H9 (cell line): ENCODE data around the gene KLK1. TPM values are rescaled to one million over a fixed set of nuclear protein-coding genes. Genes with fewer than 3 reads are reported as not detected.

ENCODE experiments used
- DNase-seq: peaks from one replicate; pipeline ENCODE4 v3.0.0-alpha.2; 2017
- H2AFZ ChIP-seq: one replicate; pipeline ENCODE4 v1.6.1; 2013; ENCODE audit warnings: mild to moderate bottlenecking, low read length, control low read depth, moderate library complexity
- H2AK5ac ChIP-seq: 2 replicates; pipeline ENCODE4 v1.6.1; 2013; ENCODE audit warnings: low read length, control low read depth, mixed read lengths; ENCODE audit not compliant: insufficient read length
- H2BK120ac ChIP-seq: one replicate; pipeline ENCODE4 v1.6.1; 2013; ENCODE audit warnings: low read depth, mild to moderate bottlenecking, low read length, control low read depth, inconsistent platforms; ENCODE audit not compliant: poor library complexity, severe bottlenecking
- H2BK12ac ChIP-seq: 2 replicates; pipeline ENCODE4 v1.6.1; 2013; ENCODE audit warnings: low read length, control low read depth, mixed read lengths, low read depth; ENCODE audit not compliant: insufficient read length
- H2BK15ac ChIP-seq: 2 replicates; pipeline ENCODE4 v1.6.1; 2013; ENCODE audit warnings: low read depth, low read length, control low read depth
- H2BK20ac ChIP-seq: one replicate; pipeline ENCODE4 v1.6.1; 2013; ENCODE audit warnings: low read depth, mild to moderate bottlenecking, low read length, control low read depth, inconsistent platforms; ENCODE audit not compliant: poor library complexity, severe bottlenecking
- H2BK5ac ChIP-seq: 2 replicates; pipeline ENCODE4 v1.6.1; 2013; ENCODE audit warnings: low read length, control low read depth, mixed read lengths; ENCODE audit not compliant: insufficient read length
- H3K14ac ChIP-seq: 2 replicates; pipeline ENCODE4 v1.6.1; 2013; ENCODE audit warnings: low read length, control low read depth; ENCODE audit not compliant: insufficient read depth
- H3K18ac ChIP-seq: 2 replicates; pipeline ENCODE4 v1.6.1; 2013; ENCODE audit warnings: low read depth, mild to moderate bottlenecking, mixed read lengths, low read length, control low read depth; ENCODE audit not compliant: insufficient read length
- H3K23ac ChIP-seq: 2 replicates; pipeline ENCODE4 v1.6.1; 2013; ENCODE audit warnings: low read length, control low read depth, mixed read lengths, low read depth; ENCODE audit not compliant: insufficient read length
- H3K23me2 ChIP-seq: 2 replicates; pipeline ENCODE4 v1.6.1; 2013; ENCODE audit warnings: low read depth, mild to moderate bottlenecking, mixed read lengths, low read length, control low read depth; ENCODE audit not compliant: insufficient read length, poor library complexity, severe bottlenecking
- H3K27ac ChIP-seq: 2 replicates; pipeline ENCODE4 v1.5.1; 2013; ENCODE audit warnings: low read length, control low read depth, mixed read lengths, low read depth; ENCODE audit not compliant: insufficient read length
- H3K27me3 ChIP-seq: 2 replicates; pipeline ENCODE4 v1.6.1; 2013; ENCODE audit warnings: low read length, control low read depth, inconsistent platforms; ENCODE audit not compliant: insufficient read depth
- H3K4ac ChIP-seq: 2 replicates; pipeline ENCODE4 v1.6.1; 2013; ENCODE audit warnings: low read depth, mild to moderate bottlenecking, control low read depth, inconsistent platforms, low read length, moderate library complexity
- H3K4me1 ChIP-seq: 2 replicates; pipeline ENCODE4 v1.6.1; 2013; ENCODE audit warnings: low read length, control low read depth, inconsistent platforms; ENCODE audit not compliant: insufficient read depth
- H3K4me2 ChIP-seq: 2 replicates; pipeline ENCODE4 v1.6.1; 2013; ENCODE audit warnings: low read length, control low read depth, mixed read lengths; ENCODE audit not compliant: insufficient read length, insufficient read depth
- H3K56ac ChIP-seq: 2 replicates; pipeline ENCODE4 v1.6.1; 2013; ENCODE audit warnings: low read depth, mild to moderate bottlenecking, mixed read lengths, low read length, control low read depth; ENCODE audit not compliant: insufficient read length
- H3K79me1 ChIP-seq: 2 replicates; pipeline ENCODE4 v1.6.1; 2013; ENCODE audit warnings: low read depth, mild to moderate bottlenecking, moderate library complexity, low read length, control low read depth, inconsistent platforms; ENCODE audit not compliant: insufficient read depth, poor library complexity, severe bottlenecking
- H3K79me2 ChIP-seq: 2 replicates; pipeline ENCODE4 v1.6.1; 2013; ENCODE audit warnings: low read length, control low read depth, inconsistent platforms; ENCODE audit not compliant: insufficient read depth
- H3K9ac ChIP-seq: 2 replicates; pipeline ENCODE4 v1.6.1; 2013; ENCODE audit warnings: low read length, control low read depth, mixed read lengths; ENCODE audit not compliant: insufficient read length; ENCODE audit errors: extremely low read depth
- H3K9me3 ChIP-seq: one replicate; pipeline ENCODE4 v1.6.1; 2013; ENCODE audit warnings: low read depth, low read length, inconsistent platforms; ENCODE audit not compliant: control insufficient read depth
- H3T11ph ChIP-seq: one replicate; pipeline ENCODE4 v1.6.1; 2013; ENCODE audit warnings: mild to moderate bottlenecking, low read length, control low read depth, inconsistent platforms
- H4K20me1 ChIP-seq: one replicate; pipeline ENCODE4 v1.6.1; 2013; ENCODE audit not compliant: control insufficient read depth, insufficient read length, insufficient read depth
- H4K5ac ChIP-seq: 2 replicates; pipeline ENCODE4 v1.6.1; 2013; ENCODE audit warnings: low read depth, mild to moderate bottlenecking, mixed read lengths, low read length, control low read depth; ENCODE audit not compliant: insufficient read length
- H4K8ac ChIP-seq: replicated peaks from 2 replicates; pipeline ENCODE4 v1.6.1; 2013; ENCODE audit warnings: low read length, control low read depth, mixed read lengths, low read depth; ENCODE audit not compliant: insufficient read length
- H4K91ac ChIP-seq: 2 replicates; pipeline ENCODE4 v1.6.1; 2013; ENCODE audit warnings: low read depth, mild to moderate bottlenecking, moderate library complexity, mixed read lengths, low read length, control low read depth; ENCODE audit not compliant: insufficient read length
- H3K27ac Mint-ChIP-seq, 3 experiments: 2 replicates in 2 of 3; 3 replicates in 1 of 3; pipeline ENCODE4 v1.8.0; 2020 to 2021; ENCODE audit warnings: mixed read lengths in 3 of 3, mild to moderate bottlenecking in 1 of 3, moderate library complexity in 1 of 3
- H3K27me3 Mint-ChIP-seq: 2 replicates; pipeline ENCODE4 v1.8.0; 2021; ENCODE audit warnings: low read depth, mild to moderate bottlenecking, moderate library complexity, mixed read lengths
- H3K36me3 Mint-ChIP-seq, 3 experiments: 2 replicates in 2 of 3; 3 replicates in 1 of 3; pipeline ENCODE4 v1.8.0; 2020 to 2021; ENCODE audit warnings: low read depth in 3 of 3, mixed read lengths in 3 of 3; ENCODE audit not compliant: insufficient read depth in 1 of 3
- H3K4me1 Mint-ChIP-seq, 2 experiments: 2 replicates each; pipeline ENCODE4 v1.8.0; 2020; ENCODE audit warnings: mixed read lengths in 2 of 2
- H3K4me3 Mint-ChIP-seq, 2 experiments: 2 replicates in 1 of 2; 3 replicates in 1 of 2; pipeline ENCODE4 v1.8.0; 2020 to 2021; ENCODE audit warnings: mild to moderate bottlenecking in 2 of 2, mixed read lengths in 2 of 2, moderate library complexity in 1 of 2
- H3K9me3 Mint-ChIP-seq, 2 experiments: 2 replicates in 1 of 2; 3 replicates in 1 of 2; pipeline ENCODE4 v1.8.0; 2020; ENCODE audit warnings: mild to moderate bottlenecking in 2 of 2, mixed read lengths in 2 of 2, moderate library complexity in 1 of 2
- CTCF ChIP-seq: fragments of 200-600 bp; sonication (generic); conservative IDR thresholded peaks from 3 replicates; pipeline ENCODE4 v1.8.0; 2021; ENCODE audit warnings: antibody characterized with exemption, mild to moderate bottlenecking
- WGBS: extraction: QIAGEN DNeasy Blood & Tissue Kit; methylation state at CpG from one replicate; pipeline ENCODE4 v1.1.7; 2013; ENCODE audit warnings: missing lambda C conversion rate, low lambda C conversion rate, mixed read lengths; ENCODE audit not compliant: insufficient read length; ENCODE audit errors: extremely low coverage; 5-methylcytosine and 5-hydroxymethylcytosine counted together
- total RNA-seq: library from RNA; stranded (reverse); gene quantifications from 2 replicates; pipeline ENCODE4 v1.2.1, GENCODE V29; 2021

Gene KLK1
- total RNA-seq, 1 experiment from 2014 or later, result 2.3 TPM

GRCh38 chr19:50850738-50851137, 27.2 kb upstream of the KLK1 start:
- H3K27me3 Mint-ChIP-seq, result peaks cover 72% of the 10 kb centered on the region
- H3K4me1 Mint-ChIP-seq, result no peaks in the 10 kb centered on the region
- H3K36me3 Mint-ChIP-seq, result no peaks in the 10 kb centered on the region
- Histone ChIP-seq H3K27ac (no peak overlapping the region), H3K14ac (no peak overlapping the region; the same call in 1 of the 2 replicates), H2BK5ac (no peak overlapping the region), H3T11ph (no peak overlapping the region), H4K5ac (no peak overlapping the region), H2AK5ac (no peak overlapping the region), H3K4me1 (no peaks in the 10 kb centered on the region), H3K27me3 (no peaks in the 10 kb centered on the region), H3K79me2 (no peaks in the 10 kb centered on the region), H3K4me2 (no peak overlapping the region), H4K8ac (no peak overlapping the region), H3K9ac (no peak overlapping the region), H2BK12ac (no peak overlapping the region), H3K23me2 (no peaks in the 10 kb centered on the region), H3K56ac (no peak overlapping the region), H4K91ac (no peak overlapping the region), H3K23ac (no peak overlapping the region), H2BK20ac (no peak overlapping the region), H3K9me3 (no peaks in the 10 kb centered on the region), H2AFZ (no peak overlapping the region), H3K79me1 (no peaks in the 10 kb centered on the region), H3K18ac (no peak overlapping the region), H2BK15ac (no peak overlapping the region), H4K20me1 (no peaks in the 10 kb centered on the region), H3K4ac (no peak overlapping the region), H2BK120ac (no peak overlapping the region)
- no peak for TF ChIP-seq CTCF
- no CpG with 5 or more reads among the region's 3 CpGs for WGBS
- no peak overlapping the region for H3K27ac Mint-ChIP-seq
- no peak for DNase-seq
- no peak overlapping the region for H3K4me3 Mint-ChIP-seq
- H3K9me3 Mint-ChIP-seq, result no peaks in the 10 kb centered on the region
